Karpas-422 (cell line): ENCODE results near the gene ATP5F1B. TPM values are rescaled to one million over a fixed set of nuclear protein-coding genes. Genes with fewer than 3 reads are reported as not detected.

Experiments used
- DNase-seq: peaks from one replicate; pipeline ENCODE4 v3.0.0-alpha.2; 2015
- H2AFZ ChIP-seq: fragments of 200-600 bp; sonication (generic); 2 replicates; pipeline ENCODE4 v1.6.1; 2014; ENCODE audit warnings: antibody characterized with exemption, low read length, mixed read lengths
- H3K27ac ChIP-seq: fragments of 200-600 bp; sonication (generic); 2 replicates; pipeline ENCODE4 v1.5.1; 2014; ENCODE audit warnings: mild to moderate bottlenecking, low read length, moderate library complexity
- H3K27me3 ChIP-seq: fragments of 200-600 bp; sonication (generic); 2 replicates; pipeline ENCODE4 v1.6.1; 2014; ENCODE audit warnings: low read length, mixed read lengths
- H3K36me3 ChIP-seq: fragments of 200-600 bp; sonication (generic); 2 replicates; pipeline ENCODE4 v1.6.1; 2014; ENCODE audit warnings: low read length, mixed read lengths; ENCODE audit not compliant: insufficient read depth
- H3K4me1 ChIP-seq: fragments of 200-600 bp; sonication (generic); 2 replicates; pipeline ENCODE4 v1.6.1; 2014; ENCODE audit warnings: mild to moderate bottlenecking, low read length, mixed read lengths
- H3K4me2 ChIP-seq: fragments of 200-600 bp; sonication (generic); 2 replicates; pipeline ENCODE4 v1.6.1; 2014; ENCODE audit warnings: low read length, low read depth, mild to moderate bottlenecking; ENCODE audit not compliant: poor library complexity, severe bottlenecking
- H3K4me3 ChIP-seq: fragments of 200-600 bp; sonication (generic); 2 replicates; pipeline ENCODE4 v1.5.1; 2014; ENCODE audit warnings: mild to moderate bottlenecking, antibody characterized with exemption, low read length, mixed read lengths
- H3K79me2 ChIP-seq: fragments of 200-600 bp; sonication (generic); 2 replicates; pipeline ENCODE4 v1.6.1; 2014; ENCODE audit warnings: mild to moderate bottlenecking, low read length, mixed read lengths
- H3K9ac ChIP-seq: fragments of 200-600 bp; sonication (generic); 2 replicates; pipeline ENCODE4 v1.6.0; 2014; ENCODE audit warnings: low read length
- H3K9me2 ChIP-seq: fragments of 200-600 bp; sonication (generic), shearing (Covaris generic); replicated peaks from 2 replicates; pipeline ENCODE4 v1.6.0; 2014; ENCODE audit warnings: mild to moderate bottlenecking, low read length, moderate library complexity; ENCODE audit not compliant: insufficient read depth
- H3K9me3 ChIP-seq: fragments of 300-700, 200-600 bp; sonication (generic); 2 replicates; pipeline ENCODE4 v1.6.1; 2014; ENCODE audit warnings: low read length, mixed read lengths
- H4K20me1 ChIP-seq: fragments of 200-600 bp; sonication (generic); 2 replicates; pipeline ENCODE4 v1.6.1; 2014; ENCODE audit warnings: mild to moderate bottlenecking, antibody characterized with exemption, low read length, low read depth; ENCODE audit not compliant: insufficient read depth
- total RNA-seq: library from RNA; depleted of rRNA; stranded (reverse); fragments of >200 nt; shearing (Covaris generic); gene quantifications from 2 replicates; pipeline ENCODE4 v1.2.3, GENCODE V29; 2014; ENCODE audit warnings: low replicate concordance

The ATP5F1B gene
- total RNA-seq, 1 experiment from 2014 or later = 674 TPM

- Histone ChIP-seq H3K4me2 (no peak overlapping the region), H3K4me3 (no peak overlapping the region), H3K27me3 (no peaks in the 10 kb centered on the region), H4K20me1 (peaks cover 5% of the 10 kb centered on the region; the same call in 1 of the 2 replicates), H3K9ac (no peak overlapping the region), H3K36me3 (peaks cover 44% of the 10 kb centered on the region), H3K4me1 (no peaks in the 10 kb centered on the region; the same call in 1 of the 2 replicates), H3K27ac (no peak overlapping the region), H3K9me2 (no peaks in the 10 kb centered on the region), H3K79me2 (peaks cover 55% of the 10 kb centered on the region), H3K9me3 (no peaks in the 10 kb centered on the region), H2AFZ (no peak overlapping the region)
- DNase-seq = no peak
Observed at GRCh38 chr12:56616925-56617324, 28.9 kb downstream of the ATP5F1B start.

DNA sequence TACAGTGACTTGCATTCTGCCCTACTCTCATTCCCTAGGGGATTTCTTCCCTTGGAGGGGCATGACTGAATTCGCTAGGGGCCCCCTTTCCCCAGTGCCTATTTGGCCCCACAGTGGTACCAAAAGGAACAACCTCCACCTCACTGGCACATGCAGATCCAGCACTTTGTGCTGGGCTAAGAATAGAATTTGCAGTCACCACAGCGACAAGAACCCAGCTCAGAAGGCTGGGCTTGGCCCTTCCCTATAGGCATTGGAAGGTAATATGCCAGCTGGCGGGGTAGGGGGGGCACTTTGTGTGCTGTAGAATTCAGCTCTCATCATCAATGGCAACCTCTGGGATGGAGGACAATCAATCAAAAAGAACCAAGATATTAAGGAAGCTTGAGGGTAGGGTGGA, 29.5 kb downstream of the ATP5F1B start:
- peaks cover 5% of the 10 kb centered on the region; the same call in 1 of the 2 replicates for H4K20me1 ChIP-seq
- no peaks in the 10 kb centered on the region for H3K27me3 ChIP-seq
- H3K4me2 ChIP-seq = no peak overlapping the region
- no peaks in the 10 kb centered on the region for H3K9me3 ChIP-seq
- no peak overlapping the region for H3K9ac ChIP-seq
- no peaks in the 10 kb centered on the region for H3K9me2 ChIP-seq
- H3K36me3 ChIP-seq = peaks cover 50% of the 10 kb centered on the region
- H2AFZ ChIP-seq = no peak overlapping the region
- no peak for DNase-seq
- peaks cover 48% of the 10 kb centered on the region for H3K79me2 ChIP-seq
- H3K27ac ChIP-seq = no peak overlapping the region
- no peaks in the 10 kb centered on the region; the same call in 1 of the 2 replicates for H3K4me1 ChIP-seq
- no peak overlapping the region for H3K4me3 ChIP-seq

GRCh38 chr12:56614627-56615026, 31.2 kb downstream of the ATP5F1B start:
- Histone ChIP-seq H3K4me1 (no peaks in the 10 kb centered on the region; the same call in 1 of the 2 replicates), H3K79me2 (peaks cover 32% of the 10 kb centered on the region), H4K20me1 (peaks cover 5% of the 10 kb centered on the region; the same call in 1 of the 2 replicates), H3K27ac (no peak overlapping the region), H2AFZ (no peak overlapping the region), H3K9ac (no peak overlapping the region), H3K4me2 (no peak overlapping the region), H3K9me2 (no peaks in the 10 kb centered on the region), H3K4me3 (no peak overlapping the region), H3K9me3 (no peaks in the 10 kb centered on the region), H3K36me3 (peaks cover 50% of the 10 kb centered on the region), H3K27me3 (no peaks in the 10 kb centered on the region)
- no peak for DNase-seq

DNA sequence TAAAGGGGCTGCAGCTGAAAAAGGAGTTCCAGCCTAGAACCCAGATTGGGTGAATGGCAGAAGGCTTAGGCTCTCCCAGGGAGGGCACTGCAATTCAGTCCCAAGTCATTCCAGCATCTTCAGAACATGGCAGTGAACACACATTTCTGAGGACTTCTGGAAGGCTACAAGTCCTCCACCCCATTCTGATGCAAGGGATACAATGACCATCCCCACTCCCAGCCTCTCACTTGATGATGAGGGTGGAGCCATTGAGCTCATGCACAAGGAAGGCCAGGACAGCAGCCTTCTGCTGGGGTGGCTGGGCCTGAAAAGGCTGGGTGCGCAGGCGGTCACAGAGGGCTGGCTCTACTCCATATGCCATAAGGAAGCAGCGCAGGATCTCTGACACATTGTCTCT, 41.4 kb downstream of the ATP5F1B start:
- H3K9ac ChIP-seq = no peak overlapping the region
- H3K4me2 ChIP-seq = no peak overlapping the region
- no peak for DNase-seq
- no peaks in the 10 kb centered on the region for H3K79me2 ChIP-seq
- no peak overlapping the region for H2AFZ ChIP-seq
- peaks cover 53% of the 10 kb centered on the region for H3K36me3 ChIP-seq
- no peak overlapping the region for H3K4me3 ChIP-seq
- H3K9me3 ChIP-seq = no peaks in the 10 kb centered on the region
- H4K20me1 ChIP-seq = no peaks in the 10 kb centered on the region
- H3K9me2 ChIP-seq = no peaks in the 10 kb centered on the region
- H3K27me3 ChIP-seq = no peaks in the 10 kb centered on the region
- no peak overlapping the region for H3K27ac ChIP-seq
- H3K4me1 ChIP-seq = no peaks in the 10 kb centered on the region

DNA sequence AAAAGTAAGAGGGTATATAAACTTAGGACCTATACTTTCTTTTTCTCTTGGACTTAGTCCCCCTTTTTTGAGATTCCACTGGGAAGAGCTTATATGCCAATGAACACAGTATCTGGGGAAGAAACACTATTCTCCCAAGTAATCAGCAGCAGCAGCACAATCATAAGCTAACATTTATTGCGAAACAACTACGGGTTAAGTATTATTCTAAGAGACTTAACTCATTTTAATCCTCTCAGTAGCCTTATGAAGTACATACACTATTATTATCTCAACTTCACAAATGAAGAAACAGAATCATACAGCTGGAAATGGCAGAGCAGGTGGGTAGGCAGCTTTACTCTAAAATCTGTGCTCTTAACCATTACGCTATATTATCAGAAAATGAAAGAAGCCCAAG, 43.5 kb downstream of the ATP5F1B start:
- no peaks in the 10 kb centered on the region for H3K9me3 ChIP-seq
- no peaks in the 10 kb centered on the region for H3K79me2 ChIP-seq
- H3K36me3 ChIP-seq = peaks cover 60% of the 10 kb centered on the region
- H3K4me1 ChIP-seq = peaks cover 8% of the 10 kb centered on the region
- no peak overlapping the region for H3K4me2 ChIP-seq
- no peaks in the 10 kb centered on the region for H3K9me2 ChIP-seq
- no peak overlapping the region for H3K27ac ChIP-seq
- H4K20me1 ChIP-seq = no peaks in the 10 kb centered on the region
- DNase-seq = no peak
- no peaks in the 10 kb centered on the region for H3K27me3 ChIP-seq
- H2AFZ ChIP-seq = no peak overlapping the region
- H3K9ac ChIP-seq = no peak overlapping the region
- no peak overlapping the region for H3K4me3 ChIP-seq

- DNase-seq = peak; percentile 69
Observed at GRCh38 chr12:56601503-56601902, 44.3 kb downstream of the ATP5F1B start.

GRCh38 chr12:56600753-56601152, 45.0 kb downstream of the ATP5F1B start:
- Histone ChIP-seq H3K4me3 (no peak overlapping the region), H3K79me2 (no peaks in the 10 kb centered on the region), H2AFZ (no peak overlapping the region), H4K20me1 (no peaks in the 10 kb centered on the region), H3K36me3 (peaks cover 50% of the 10 kb centered on the region), H3K9ac (no peak overlapping the region), H3K4me1 (peaks cover 23% of the 10 kb centered on the region), H3K27ac (no peak overlapping the region), H3K4me2 (no peak overlapping the region), H3K27me3 (no peaks in the 10 kb centered on the region), H3K9me3 (no peaks in the 10 kb centered on the region), H3K9me2 (no peaks in the 10 kb centered on the region)
- no peak for DNase-seq

More at GRCh38 chr12:56601503-56601902, 44.3 kb downstream of the ATP5F1B start:
- H3K4me2 ChIP-seq = no peak overlapping the region
- H3K9me3 ChIP-seq = no peaks in the 10 kb centered on the region
- H4K20me1 ChIP-seq = no peaks in the 10 kb centered on the region
- peaks cover 57% of the 10 kb centered on the region for H3K36me3 ChIP-seq
- no peak overlapping the region for H2AFZ ChIP-seq
- no peak overlapping the region for H3K9ac ChIP-seq
- no peaks in the 10 kb centered on the region for H3K27me3 ChIP-seq
- H3K4me3 ChIP-seq = no peak overlapping the region
- no peaks in the 10 kb centered on the region for H3K9me2 ChIP-seq
- H3K4me1 ChIP-seq = peaks cover 15% of the 10 kb centered on the region
- H3K27ac ChIP-seq = no peak overlapping the region
- no peaks in the 10 kb centered on the region for H3K79me2 ChIP-seq

DNA sequence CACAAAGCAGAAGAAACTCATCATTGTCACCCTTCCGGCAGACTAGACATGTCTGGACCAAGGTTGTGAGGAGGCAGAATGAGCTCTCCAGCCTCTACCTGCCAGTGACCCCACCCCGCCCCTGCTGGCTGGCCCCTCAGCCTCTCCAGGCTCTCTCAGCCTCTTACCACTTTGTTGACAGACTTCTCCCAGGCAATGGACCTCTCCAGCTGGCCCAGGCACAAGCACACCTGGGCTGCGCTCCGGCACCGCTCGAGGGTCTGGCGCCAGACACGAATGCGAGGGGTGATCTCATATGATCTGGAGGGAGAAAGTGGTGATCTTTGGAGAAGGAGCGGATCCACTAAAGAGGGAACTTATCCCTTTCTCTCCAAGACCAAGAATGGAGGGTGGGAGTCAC, 46.0 kb downstream of the ATP5F1B start:
- DNase-seq = no peak
- H3K4me3 ChIP-seq = no peak overlapping the region
- no peaks in the 10 kb centered on the region for H3K27me3 ChIP-seq
- H3K9me2 ChIP-seq = no peaks in the 10 kb centered on the region
- peaks cover 4% of the 10 kb centered on the region; the same call in 1 of the 2 replicates for H4K20me1 ChIP-seq
- H3K4me2 ChIP-seq = no peak overlapping the region
- no peak overlapping the region for H3K9ac ChIP-seq
- H3K9me3 ChIP-seq = no peaks in the 10 kb centered on the region
- no peak overlapping the region for H3K27ac ChIP-seq
- H3K4me1 ChIP-seq = peaks cover 30% of the 10 kb centered on the region
- H3K79me2 ChIP-seq = no peaks in the 10 kb centered on the region
- H3K36me3 ChIP-seq = peaks cover 47% of the 10 kb centered on the region
- no peak overlapping the region for H2AFZ ChIP-seq
